HUDEP-2 (cell line): ENCODE measurements around the gene PTPN6.

Experiments used
- DNase-seq, 76 experiments: peaks; one replicate each; lab custom pipeline; 2025; ENCODE audit not compliant: unreplicated experiment in 76 of 76; lab: John Stamatoyannopoulos, UW

PTPN6 gene

DNA sequence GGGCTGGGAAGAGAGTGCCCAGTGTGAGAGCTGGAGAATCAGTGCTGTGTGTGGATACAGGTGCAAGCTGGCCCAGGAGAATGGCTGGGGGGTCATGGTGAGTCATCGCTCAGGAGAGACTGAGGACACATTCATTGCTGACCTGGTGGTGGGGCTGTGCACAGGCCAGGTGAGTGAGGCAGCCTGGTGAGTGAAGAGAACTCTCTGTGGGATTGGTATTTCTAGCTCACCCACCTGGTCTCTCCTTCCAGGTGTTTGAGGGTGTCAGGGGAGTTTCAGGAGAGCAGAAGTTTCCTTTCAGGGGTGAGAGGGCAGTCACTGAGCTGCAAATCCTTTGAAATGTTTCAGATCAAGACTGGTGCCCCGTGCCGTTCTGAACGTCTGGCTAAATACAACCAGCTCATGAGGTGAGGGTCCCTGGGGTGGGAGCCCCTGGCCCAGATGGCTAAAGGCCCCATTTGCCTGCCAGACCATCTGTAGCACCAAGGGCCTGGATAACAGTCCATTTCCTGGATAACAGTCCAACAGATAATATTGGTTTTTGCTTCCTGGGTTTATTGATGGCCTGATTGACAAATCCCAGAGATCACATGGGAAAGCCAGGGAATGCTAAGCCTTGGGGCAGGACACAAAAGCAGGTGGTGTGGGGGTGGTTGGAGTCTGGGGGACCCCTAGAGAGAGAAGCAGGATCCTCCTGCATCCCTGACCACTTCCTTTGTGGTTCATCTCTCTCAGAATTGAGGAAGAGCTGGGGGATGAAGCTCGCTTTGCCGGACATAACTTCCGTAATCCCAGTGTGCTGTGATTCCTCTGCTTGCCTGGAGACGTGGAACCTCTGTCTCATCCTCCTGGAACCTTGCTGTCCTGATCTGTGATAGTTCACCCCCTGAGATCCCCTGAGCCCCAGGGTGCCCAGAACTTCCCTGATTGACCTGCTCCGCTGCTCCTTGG is 28.9 kb upstream of the PTPN6 start:
- DNase-seq: no peak

DNA sequence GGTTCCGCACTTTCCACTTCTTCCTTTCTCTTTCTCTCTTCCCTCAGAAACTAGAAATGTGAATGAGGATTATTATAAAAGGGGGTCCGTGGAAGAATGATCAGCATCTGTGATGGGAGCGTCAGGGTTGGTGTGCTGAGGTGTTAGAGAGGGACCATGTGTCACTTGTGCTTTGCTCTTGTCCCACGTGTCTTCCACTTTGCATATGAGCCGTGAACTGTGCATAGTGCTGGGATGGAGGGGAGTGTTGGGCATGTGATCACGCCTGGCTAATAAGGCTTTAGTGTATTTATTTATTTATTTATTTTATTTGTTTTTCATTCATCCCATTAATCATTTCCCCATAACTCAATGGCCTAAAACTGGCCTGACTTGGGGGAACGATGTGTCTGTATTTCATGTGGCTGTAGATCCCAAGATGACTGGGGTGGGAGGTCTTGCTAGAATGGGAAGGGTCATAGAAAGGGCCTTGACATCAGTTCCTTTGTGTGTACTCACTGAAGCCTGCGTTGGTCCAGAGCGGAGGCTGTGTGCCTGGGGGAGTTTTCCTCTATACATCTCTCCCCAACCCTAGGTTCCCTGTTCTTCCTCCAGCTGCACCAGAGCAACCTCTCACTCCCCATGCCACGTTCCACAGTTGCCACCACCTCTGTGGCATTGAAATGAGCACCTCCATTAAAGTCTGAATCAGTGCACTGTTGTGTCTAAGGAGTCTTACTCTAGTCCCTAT is 28.0 kb upstream of the PTPN6 start:
- no peak for DNase-seq

DNA sequence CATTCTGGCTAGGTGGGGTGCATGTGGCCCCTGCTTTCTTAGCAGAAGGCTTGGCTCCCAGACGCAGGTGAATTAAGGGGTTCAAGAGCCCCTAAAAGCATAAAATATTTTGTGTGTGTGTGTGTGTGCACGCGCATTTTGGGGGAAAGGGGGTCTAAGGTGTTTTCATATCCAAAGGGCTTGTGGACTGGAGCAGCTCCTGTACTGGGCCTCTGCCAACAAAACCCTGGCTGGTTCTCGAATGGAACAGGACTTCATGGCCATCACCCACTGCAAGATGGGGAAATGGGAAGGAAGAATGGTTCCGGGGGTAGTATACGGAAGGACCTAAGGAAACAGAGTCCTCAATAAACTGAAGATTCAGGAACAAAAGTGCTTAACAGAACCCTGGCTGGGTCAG is 27.3 kb upstream of the PTPN6 start:
- DNase-seq: no peak

DNA sequence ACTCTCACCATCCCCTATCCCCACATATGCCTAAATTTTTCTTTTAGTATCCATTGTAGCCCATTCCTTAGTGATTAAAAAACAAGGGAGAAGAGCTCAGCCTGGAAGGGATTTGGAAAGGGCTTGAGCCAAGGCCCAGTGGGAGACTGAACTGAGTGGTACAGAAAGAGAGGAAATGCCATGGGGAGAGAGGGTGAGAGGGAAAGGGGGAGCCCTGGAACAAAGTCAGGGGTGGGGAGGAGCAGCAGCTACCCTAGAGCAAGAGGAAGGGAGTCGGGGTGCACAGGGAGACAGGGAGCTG is 26.0 kb upstream of the PTPN6 start:
- DNase-seq: no peak

DNA sequence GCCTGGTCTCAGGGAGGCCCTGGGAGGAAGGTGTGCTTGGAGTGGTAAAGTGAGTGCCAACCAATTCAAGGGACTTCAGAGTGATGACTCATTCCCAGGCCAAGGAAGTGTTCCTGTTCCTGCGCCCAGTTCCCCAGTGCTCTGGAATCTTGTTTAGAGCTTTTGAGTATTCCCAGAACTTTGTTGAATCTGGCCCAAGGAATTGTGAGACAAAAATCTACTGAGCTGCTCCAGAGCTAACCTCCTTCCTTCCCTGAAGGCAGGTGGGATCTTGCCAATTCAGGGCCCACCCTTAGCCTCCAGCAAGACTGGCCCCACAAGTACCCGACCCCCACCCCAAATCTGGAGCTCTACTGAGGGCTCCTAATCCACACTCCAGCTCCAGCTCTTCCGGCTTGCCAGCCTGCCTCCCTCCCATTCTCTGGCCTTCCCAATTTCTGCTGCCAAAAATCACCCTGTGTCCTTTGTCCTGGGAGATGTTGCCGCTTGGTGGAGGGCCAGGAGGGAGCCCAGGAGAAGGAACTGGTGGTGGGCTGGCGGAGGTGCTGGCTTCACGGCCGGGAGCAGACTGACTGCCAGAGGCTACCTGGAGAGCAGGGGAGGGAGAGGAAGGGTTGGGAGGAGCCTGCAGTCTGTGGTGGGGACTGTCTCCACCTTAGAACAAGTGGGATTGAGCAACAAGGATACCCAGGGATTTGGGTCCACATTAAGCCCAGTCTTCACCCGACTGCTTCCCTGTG is 25.4 kb upstream of the PTPN6 start:
- DNase-seq: no peak

DNA sequence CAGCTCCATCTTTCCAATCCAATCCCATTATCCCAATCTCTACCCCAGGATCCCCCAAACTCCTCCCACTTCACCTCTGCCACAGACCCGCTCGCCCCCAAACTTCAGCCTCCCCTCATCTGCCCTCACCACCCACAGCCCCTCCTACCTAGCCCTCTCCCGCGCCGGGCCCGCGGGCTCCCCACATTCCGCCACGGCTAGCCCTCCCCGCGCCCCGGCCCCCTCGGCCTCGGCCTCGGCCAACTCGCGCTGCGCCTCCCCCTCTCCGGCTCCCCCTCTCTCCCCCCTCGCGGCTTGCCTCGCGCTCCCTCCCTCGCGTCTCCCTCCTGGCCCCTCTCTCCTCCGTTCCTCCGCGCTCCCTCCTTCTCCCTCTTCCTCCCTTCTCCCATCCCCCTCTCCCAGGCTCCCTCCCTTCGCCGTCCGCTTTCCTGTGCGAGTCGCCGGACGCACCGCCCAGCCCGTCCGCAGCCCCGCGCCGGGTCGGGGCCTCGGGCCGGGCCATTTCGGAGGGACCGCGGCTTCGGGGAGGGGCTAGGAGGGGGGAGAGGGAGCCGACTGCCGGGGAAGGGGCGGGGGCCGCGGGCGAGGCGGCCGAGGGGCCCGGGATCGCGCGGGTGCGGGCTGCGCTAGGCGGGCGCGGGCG is 23.7 kb upstream of the PTPN6 start, which contains the start of gene ATN1:
TSS of gene ATN1 (plus strand) at position 581 of the 643 bp plus-strand sequence. CDS start 6,043 bp downstream, outside the sequence.
- DNase-seq: peak in 28 of 76 experiments; percentile 14 to 44 (median 30)

DNA sequence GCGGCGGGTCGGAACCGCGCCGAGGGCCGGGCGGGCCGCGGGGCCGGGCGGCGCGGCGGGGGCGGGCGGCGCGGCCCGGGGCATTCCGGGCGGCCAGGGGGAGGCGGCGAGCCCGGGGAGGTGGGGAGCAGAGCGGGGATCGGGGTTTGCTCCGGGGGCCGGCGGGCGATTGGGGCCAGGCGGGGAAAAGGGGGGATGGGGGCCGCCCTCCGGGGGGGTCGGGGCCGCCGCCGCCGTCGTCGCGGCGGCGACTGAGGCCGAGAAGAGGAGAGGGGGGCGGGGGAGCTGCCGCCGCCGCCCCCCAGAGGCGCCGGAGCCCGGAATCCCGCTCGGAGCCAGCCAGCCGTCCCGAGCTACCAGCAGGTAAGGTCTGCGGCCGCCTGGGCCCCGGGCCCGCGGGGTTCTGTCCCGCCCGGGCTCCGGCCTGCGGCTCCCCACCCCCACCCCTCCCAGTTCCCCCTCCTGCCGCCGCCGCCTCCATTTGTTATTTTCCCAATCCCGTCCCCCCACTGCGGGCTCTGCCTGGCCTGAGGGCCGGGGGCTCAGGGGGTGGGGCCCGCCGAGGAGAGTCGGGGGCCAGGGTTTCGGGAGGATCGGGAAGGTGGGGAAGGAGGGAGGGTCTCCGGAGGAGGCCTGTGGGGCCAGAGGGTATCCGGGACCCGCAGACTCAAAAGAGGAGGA is 23.0 kb upstream of the PTPN6 start:
- peak in 1 of 76 experiments; percentile 5 for DNase-seq

DNA sequence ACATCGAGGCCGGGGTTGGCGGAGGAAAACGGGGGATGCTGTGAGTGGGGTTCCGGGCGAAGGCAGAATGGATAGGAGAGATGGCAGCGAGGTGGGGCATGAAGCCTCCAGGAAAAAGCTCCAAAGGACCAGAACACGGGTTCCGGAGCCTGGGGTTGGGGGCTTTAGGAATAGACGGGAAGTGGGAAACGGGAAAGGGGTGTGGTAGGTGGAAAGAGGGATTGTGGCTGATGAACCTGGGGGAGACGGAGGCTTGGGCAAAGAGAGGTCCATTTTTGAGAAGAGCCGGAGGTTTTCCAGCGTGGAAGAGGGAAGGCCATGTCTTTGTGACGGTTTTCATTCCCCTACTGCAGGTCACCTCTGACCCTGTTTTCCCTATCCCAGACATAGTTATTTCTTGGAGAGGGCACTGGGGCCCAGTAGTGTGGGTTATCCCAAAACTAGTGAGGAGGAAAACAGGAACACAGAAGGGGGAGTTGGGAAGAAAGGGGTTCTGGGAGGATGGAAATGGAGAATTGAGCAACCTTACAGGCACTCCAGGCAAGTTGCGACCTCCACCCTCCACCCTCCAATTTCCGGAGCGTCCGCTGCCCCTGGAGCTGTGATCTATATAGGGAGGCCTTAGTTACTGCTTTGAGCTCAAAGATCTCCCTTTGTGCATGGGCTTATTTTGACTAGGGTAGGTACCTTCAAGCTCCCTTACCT is 22.3 kb upstream of the PTPN6 start:
- DNase-seq: no peak

DNA sequence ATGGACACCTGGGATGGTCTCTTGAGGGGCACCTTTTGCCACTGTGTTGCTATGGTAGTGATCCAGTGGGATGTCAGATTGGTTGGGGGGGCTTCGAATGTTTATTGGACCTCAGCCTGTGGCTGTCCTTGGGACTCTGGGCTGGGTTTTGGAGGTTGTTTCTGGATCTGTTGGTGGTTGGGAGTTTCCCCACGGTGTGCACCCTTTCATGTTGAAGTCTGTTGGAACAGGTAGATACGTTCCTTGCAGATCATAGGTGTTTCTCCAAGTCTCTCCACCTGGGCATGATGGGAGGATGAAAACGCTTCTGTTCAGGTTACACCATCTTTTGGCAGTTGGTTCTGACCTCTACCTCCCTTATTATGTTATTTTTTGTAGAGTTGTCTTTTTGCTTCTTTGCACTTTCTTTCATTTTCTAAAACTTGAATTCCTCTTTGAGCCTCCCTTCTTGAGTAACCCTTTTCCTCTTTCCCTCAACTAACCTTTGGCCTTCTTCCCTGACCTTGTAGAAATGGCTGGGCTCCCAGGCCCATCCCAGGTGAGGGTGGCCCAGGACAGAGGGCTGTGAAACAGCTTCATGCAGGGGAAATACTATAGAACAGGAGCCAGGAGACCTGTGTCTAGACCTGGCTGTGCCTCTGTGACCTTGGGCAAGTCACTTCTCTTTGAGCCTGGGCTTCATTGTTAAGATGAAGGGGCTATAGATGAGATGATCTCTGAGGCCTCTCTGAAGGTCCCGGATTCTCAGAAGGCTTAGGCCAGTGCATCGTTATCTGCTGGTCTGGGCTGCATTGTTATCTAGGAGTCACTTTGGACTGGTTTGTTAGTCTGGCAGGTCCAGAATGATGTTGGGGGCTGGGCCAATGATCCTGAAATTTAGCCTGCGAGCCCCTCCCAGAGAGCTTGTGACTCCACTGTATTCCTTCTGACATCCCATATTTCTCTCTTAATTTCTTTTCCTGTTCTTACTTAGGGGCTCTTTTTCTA is 21.4 kb upstream of the PTPN6 start:
- DNase-seq: peak in 54 of 76 experiments; percentile 7 to 72 (median 40)

DNA sequence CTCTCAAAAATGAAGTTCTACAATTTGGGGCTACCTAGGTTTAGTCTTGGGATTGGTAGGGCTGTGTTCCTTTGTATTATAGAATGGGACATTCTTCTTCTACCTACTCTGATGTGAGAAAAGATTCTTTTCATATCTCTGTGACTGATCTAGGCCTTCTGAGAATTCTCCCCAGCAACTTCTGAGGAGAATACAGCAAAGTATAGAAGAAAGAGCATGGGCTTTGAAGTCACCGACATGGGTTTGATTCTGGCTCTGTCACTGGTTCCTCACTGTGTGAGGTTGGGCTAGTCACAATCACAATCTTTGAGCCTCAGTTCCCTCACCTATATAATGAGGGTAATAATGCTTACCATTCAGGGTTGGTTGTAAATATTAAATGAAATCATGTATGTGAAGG is 18.4 kb upstream of the PTPN6 start:
- DNase-seq: peak in 1 of 76 experiments; percentile 14

DNA sequence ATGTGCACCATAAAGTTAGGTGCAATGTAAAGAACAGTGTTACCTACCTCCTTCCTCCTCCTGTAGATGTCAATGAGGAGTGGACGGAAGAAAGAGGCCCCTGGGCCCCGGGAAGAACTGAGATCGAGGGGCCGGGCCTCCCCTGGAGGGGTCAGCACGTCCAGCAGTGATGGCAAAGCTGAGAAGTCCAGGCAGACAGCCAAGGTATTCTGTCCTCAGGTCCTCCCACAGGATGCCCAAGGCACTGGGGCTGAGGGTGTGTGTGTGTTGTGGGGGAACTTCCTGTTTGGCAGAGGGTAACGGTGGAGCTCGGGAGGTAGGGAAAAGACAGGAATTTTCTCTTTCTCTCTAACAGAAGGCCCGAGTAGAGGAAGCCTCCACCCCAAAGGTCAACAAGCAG is 17.0 kb upstream of the PTPN6 start:
- DNase-seq: no peak

DNA sequence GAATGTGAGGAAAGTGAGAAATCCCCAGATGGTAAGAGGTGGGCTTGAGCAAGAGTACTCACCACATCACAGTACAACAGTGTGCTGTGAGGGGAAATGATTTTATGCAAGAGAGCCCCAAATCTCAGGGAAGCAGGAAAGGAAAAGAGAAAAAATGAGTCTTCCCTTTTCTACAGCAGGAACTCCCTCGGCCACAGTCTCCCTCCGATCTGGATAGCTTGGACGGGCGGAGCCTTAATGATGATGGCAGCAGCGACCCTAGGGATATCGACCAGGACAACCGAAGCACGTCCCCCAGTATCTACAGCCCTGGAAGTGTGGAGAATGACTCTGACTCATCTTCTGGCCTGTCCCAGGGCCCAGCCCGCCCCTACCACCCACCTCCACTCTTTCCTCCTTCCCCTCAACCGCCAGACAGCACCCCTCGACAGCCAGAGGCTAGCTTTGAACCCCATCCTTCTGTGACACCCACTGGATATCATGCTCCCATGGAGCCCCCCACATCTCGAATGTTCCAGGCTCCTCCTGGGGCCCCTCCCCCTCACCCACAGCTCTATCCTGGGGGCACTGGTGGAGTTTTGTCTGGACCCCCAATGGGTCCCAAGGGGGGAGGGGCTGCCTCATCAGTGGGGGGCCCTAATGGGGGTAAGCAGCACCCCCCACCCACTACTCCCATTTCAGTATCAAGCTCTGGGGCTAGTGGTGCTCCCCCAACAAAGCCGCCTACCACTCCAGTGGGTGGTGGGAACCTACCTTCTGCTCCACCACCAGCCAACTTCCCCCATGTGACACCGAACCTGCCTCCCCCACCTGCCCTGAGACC is 15.6 kb upstream of the PTPN6 start:
- no peak for DNase-seq

DNA sequence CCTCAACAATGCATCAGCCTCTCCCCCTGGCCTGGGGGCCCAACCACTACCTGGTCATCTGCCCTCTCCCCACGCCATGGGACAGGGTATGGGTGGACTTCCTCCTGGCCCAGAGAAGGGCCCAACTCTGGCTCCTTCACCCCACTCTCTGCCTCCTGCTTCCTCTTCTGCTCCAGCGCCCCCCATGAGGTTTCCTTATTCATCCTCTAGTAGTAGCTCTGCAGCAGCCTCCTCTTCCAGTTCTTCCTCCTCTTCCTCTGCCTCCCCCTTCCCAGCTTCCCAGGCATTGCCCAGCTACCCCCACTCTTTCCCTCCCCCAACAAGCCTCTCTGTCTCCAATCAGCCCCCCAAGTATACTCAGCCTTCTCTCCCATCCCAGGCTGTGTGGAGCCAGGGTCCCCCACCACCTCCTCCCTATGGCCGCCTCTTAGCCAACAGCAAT is 14.9 kb upstream of the PTPN6 start:
- DNase-seq: no peak

DNA sequence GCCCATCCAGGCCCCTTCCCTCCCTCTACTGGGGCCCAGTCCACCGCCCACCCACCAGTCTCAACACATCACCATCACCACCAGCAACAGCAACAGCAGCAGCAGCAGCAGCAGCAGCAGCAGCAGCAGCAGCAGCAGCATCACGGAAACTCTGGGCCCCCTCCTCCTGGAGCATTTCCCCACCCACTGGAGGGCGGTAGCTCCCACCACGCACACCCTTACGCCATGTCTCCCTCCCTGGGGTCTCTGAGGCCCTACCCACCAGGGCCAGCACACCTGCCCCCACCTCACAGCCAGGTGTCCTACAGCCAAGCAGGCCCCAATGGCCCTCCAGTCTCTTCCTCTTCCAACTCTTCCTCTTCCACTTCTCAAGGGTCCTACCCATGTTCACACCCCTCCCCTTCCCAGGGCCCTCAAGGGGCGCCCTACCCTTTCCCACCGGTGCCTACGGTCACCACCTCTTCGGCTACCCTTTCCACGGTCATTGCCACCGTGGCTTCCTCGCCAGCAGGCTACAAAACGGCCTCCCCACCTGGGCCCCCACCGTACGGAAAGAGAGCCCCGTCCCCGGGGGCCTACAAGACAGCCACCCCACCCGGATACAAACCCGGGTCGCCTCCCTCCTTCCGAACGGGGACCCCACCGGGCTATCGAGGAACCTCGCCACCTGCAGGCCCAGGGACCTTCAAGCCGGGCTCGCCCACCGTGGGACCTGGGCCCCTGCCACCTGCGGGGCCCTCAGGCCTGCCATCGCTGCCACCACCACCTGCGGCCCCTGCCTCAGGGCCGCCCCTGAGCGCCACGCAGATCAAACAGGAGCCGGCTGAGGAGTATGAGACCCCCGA is 14.3 kb upstream of the PTPN6 start:
- DNase-seq: peak in 2 of 76 experiments; percentile 18 to 28

DNA sequence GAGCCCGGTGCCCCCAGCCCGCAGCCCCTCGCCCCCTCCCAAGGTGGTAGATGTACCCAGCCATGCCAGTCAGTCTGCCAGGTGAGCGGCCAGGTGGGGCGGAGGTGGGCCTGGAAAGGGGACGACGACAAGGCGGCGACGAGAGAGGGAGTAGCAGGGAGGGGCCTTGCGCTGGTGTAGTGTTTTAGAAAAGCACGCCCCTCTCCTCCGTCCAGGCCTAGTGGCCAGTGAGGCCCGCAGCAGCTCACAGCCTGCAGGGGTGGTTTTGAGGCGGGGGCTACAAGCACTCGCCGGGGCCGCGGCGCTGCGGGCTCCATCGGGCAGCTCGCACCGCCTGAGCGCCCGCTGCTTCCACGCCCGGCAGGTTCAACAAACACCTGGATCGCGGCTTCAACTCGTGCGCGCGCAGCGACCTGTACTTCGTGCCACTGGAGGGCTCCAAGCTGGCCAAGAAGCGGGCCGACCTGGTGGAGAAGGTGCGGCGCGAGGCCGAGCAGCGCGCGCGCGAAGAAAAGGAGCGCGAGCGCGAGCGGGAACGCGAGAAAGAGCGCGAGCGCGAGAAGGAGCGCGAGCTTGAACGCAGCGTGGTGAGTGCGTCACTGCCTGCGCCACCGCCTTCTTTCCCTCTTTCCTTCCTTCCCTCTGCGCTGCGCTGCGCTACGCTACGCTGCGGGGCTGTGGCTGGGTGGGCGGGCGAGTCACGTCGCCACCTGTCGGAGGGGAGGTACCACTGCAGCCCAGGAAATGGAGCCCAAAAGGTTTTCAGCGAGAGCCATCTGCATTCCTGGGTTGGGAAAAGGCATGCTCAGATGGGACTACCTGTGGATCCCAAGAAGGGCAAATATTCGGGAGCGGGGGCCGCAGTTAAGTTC is 13.4 kb upstream of the PTPN6 start:
- peak in 74 of 76 experiments; percentile 42 to 93 (median 85) for DNase-seq
